Measurements from ENCODE around the gene CEP104.

GRCh38 chr1:3785045-3785444 lies 72.0 kb downstream of the CEP104 start:
- TF ChIP-seq POLR2AphosphoS5 (IDR thresholded peaks at IDR 0.05; ENCODE audit: low read length) = no peak
- TF ChIP-seq TCF7 (IDR thresholded peaks at IDR 0.05; ENCODE audit: borderline replicate concordance) = no peak
- TF ChIP-seq, protein P1, sequence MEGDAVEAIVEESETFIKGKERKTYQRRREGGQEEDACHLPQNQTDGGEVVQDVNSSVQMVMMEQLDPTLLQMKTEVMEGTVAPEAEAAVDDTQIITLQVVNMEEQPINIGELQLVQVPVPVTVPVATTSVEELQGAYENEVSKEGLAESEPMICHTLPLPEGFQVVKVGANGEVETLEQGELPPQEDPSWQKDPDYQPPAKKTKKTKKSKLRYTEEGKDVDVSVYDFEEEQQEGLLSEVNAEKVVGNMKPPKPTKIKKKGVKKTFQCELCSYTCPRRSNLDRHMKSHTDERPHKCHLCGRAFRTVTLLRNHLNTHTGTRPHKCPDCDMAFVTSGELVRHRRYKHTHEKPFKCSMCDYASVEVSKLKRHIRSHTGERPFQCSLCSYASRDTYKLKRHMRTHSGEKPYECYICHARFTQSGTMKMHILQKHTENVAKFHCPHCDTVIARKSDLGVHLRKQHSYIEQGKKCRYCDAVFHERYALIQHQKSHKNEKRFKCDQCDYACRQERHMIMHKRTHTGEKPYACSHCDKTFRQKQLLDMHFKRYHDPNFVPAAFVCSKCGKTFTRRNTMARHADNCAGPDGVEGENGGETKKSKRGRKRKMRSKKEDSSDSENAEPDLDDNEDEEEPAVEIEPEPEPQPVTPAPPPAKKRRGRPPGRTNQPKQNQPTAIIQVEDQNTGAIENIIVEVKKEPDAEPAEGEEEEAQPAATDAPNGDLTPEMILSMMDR (IDR thresholded peaks at IDR 0.05 in 2 of 3, conservative IDR thresholded peaks at IDR 0.05 in 1 of 3; ENCODE audit: control insufficient read depth in 2 of 3, extremely low read depth in 1 of 3, insufficient read depth in 1 of 3, low read depth in 3 of 3, low read length in 3 of 3) = no peak
- TF ChIP-seq ETV6 (conservative IDR thresholded peaks at IDR 0.05 in 1 of 2, IDR thresholded peaks at IDR 0.05 in 1 of 2; ENCODE audit: borderline replicate concordance in 1 of 2, low read depth in 1 of 2) = no peak
- TF ChIP-seq BACH1 (IDR thresholded peaks at IDR 0.05; ENCODE audit: borderline replicate concordance) = no peak
- TF ChIP-seq NR2C2 (IDR thresholded peaks at IDR 0.05; ENCODE audit: borderline replicate concordance, control insufficient read depth, insufficient read length, low read depth) = no peak
- TF ChIP-seq ATF2 (IDR thresholded peaks at IDR 0.05; ENCODE audit: low read length) = no peak
- TF ChIP-seq POLR2A (IDR thresholded peaks at IDR 0.05; ENCODE audit: low read depth, low read length) = no peak
- no peak for TF ChIP-seq FOS (IDR thresholded peaks at IDR 0.05; ENCODE audit: borderline replicate concordance, extremely low read depth, insufficient read length)
